PC-9 (cell line): ENCODE measurements around the gene COL15A1.

Source experiments
- EZH2 ChIP-seq: fragments of 200-600 bp; sonication (generic); IDR thresholded peaks from 2 replicates; pipeline ENCODE4 v1.8.0; 2017; ENCODE audit warnings: antibody characterized with exemption, low read depth
- TF ChIP-seq, protein P1 (sequence below): fragments of 200-600 bp; sonication (generic); conservative IDR thresholded peaks from 2 replicates; pipeline ENCODE4 v1.6.1; 2017; ENCODE audit warnings: mixed run types, antibody characterized with exemption, mild to moderate bottlenecking, moderate library complexity

DNA sequence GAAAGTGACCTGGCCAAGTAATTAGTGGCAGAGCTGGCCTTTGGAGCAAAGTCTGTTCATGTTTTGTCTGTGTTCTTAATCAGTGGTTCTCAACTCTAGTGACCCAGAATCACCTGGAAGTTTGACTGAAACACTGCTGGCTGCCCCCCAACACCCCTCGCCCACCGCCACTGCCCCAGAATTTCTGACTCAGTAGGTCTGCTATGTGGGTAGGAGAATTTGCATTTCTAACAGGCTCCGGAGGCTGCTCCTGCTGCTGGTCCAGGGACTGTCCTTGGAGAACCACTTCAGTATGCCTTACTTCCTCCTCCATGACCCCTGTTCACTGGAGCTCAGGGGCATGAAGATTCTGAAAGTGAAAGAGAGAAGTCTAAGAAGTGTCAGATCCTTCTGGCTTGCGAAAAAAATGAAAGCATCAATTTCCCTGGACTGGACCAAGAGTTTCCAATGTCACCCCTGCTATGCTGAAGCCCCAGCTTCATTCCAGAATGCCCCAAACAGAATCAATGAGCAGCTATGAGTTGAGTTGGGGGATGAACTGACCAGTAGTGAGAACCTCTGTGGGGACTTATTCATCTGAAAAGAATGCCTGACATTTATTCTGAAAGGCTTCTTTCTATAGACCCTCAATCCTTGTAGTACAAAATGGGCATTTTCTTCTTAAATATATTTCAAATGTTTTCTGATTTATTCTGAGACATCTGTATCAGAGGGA is 20.8 kb upstream of the COL15A1 start:
- TF ChIP-seq, protein P1, sequence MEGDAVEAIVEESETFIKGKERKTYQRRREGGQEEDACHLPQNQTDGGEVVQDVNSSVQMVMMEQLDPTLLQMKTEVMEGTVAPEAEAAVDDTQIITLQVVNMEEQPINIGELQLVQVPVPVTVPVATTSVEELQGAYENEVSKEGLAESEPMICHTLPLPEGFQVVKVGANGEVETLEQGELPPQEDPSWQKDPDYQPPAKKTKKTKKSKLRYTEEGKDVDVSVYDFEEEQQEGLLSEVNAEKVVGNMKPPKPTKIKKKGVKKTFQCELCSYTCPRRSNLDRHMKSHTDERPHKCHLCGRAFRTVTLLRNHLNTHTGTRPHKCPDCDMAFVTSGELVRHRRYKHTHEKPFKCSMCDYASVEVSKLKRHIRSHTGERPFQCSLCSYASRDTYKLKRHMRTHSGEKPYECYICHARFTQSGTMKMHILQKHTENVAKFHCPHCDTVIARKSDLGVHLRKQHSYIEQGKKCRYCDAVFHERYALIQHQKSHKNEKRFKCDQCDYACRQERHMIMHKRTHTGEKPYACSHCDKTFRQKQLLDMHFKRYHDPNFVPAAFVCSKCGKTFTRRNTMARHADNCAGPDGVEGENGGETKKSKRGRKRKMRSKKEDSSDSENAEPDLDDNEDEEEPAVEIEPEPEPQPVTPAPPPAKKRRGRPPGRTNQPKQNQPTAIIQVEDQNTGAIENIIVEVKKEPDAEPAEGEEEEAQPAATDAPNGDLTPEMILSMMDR: no peak
- no peak for TF ChIP-seq EZH2
